MCF 10A (cell line): Measurements from ENCODE around the gene KDM6A. TPM values are rescaled to one million over a fixed set of nuclear protein-coding genes. Genes with fewer than 3 reads are reported as not detected.

Experiments
- BruUV-seq: library from RNA; stranded (reverse); fragments of 400-500 nt; replicated peaks from 2 replicates; lab custom pipeline; 2021; lab: Mats Ljungman, UMichigan
- CTCF ChIA-PET: fragments of 300-600 bp; sonication (Branson Sonifier 250); formaldehyde crosslinking; extraction: SDS; loops from one replicate; lab custom pipeline; 2021; ENCODE audit warnings: antibody characterized with exemption, inconsistent platforms; lab: Yijun Ruan, JAX
- POLR2A ChIA-PET: fragments of 300-600, 350-650 bp; sonication (Branson Sonifier 250); formaldehyde crosslinking; extraction: SDS; loops from one replicate; lab custom pipeline; 2020; ENCODE audit warnings: antibody characterized with exemption, inconsistent platforms; lab: Yijun Ruan, JAX
- DNase-seq: peaks from one replicate; pipeline ENCODE4 v3.0.0-alpha.2; 2018; ENCODE audit not compliant: unreplicated experiment
- H3K27ac Mint-ChIP-seq: one replicate; pipeline ENCODE4 v1.8.0; 2022; ENCODE audit warnings: mild to moderate bottlenecking, low read depth, mixed read lengths; ENCODE audit not compliant: unreplicated experiment
- H3K27me3 Mint-ChIP-seq: one replicate; pipeline ENCODE4 v1.8.0; 2022; ENCODE audit warnings: mixed read lengths; ENCODE audit not compliant: insufficient read depth, unreplicated experiment
- H3K36me3 Mint-ChIP-seq: one replicate; pipeline ENCODE4 v1.8.0; 2022; ENCODE audit warnings: mild to moderate bottlenecking, moderate library complexity, mixed read lengths; ENCODE audit not compliant: insufficient read depth, unreplicated experiment
- H3K4me1 Mint-ChIP-seq: one replicate; pipeline ENCODE4 v1.8.0; 2022; ENCODE audit warnings: mixed read lengths; ENCODE audit not compliant: insufficient read depth, unreplicated experiment
- H3K4me3 Mint-ChIP-seq: one replicate; pipeline ENCODE4 v1.8.0; 2022; ENCODE audit warnings: mild to moderate bottlenecking, moderate library complexity, mixed read lengths; ENCODE audit not compliant: unreplicated experiment
- H3K9me3 Mint-ChIP-seq: one replicate; pipeline ENCODE4 v1.8.0; 2022; ENCODE audit warnings: mixed read lengths; ENCODE audit not compliant: unreplicated experiment
- intact Hi-C: fragments of 100-400 bp; cut with micrococcal nuclease; formaldehyde crosslinking; loops from 2 replicates; pipeline ENCODE4 v1.14.1; 2022
- total RNA-seq: library from RNA; stranded (reverse); gene quantifications from 2 replicates; pipeline ENCODE4 v1.2.3, GENCODE V29; 2022
- TF ChIP-seq, protein P1 (sequence below): fragments of 200-600 bp; IDR thresholded peaks from one replicate; pipeline ENCODE4 v1.8.0; 2022; ENCODE audit warnings: antibody characterized with exemption, mild to moderate bottlenecking; ENCODE audit not compliant: unreplicated experiment

The KDM6A gene
- total RNA-seq, 1 experiment from 2014 or later, result 31.8 TPM

DNA sequence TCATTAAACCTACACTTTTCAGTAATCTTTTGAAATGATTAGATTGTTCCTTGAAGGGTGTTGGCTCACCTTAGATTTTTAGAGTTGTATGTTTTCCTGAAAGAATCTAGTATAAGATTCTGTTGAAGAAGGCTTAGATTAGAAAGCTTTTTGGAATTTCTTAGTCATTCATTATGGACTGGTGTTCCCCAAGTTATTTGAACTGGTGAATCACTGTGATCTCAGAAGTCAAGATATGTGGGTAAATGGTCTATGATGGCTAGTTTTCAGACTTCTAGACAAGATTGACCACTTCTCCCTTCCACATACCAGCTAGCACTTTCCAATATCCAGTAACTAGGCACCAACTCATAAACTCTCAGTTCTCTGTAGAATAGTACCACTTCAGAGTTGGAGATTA lies 138.1 kb downstream of the KDM6A start:
- peaks cover 19% of the 10 kb centered on the region for H3K36me3 Mint-ChIP-seq
- H3K27ac Mint-ChIP-seq, result no peak overlapping the region
- no peaks in the 10 kb centered on the region for H3K9me3 Mint-ChIP-seq
- DNase-seq, result no peak
- POLR2A ChIA-PET, result no interaction called here
- BruUV-seq, result no TSS peak
- H3K27me3 Mint-ChIP-seq, result no peaks in the 10 kb centered on the region
- H3K4me1 Mint-ChIP-seq, result peaks cover 24% of the 10 kb centered on the region
- TF ChIP-seq, protein P1, sequence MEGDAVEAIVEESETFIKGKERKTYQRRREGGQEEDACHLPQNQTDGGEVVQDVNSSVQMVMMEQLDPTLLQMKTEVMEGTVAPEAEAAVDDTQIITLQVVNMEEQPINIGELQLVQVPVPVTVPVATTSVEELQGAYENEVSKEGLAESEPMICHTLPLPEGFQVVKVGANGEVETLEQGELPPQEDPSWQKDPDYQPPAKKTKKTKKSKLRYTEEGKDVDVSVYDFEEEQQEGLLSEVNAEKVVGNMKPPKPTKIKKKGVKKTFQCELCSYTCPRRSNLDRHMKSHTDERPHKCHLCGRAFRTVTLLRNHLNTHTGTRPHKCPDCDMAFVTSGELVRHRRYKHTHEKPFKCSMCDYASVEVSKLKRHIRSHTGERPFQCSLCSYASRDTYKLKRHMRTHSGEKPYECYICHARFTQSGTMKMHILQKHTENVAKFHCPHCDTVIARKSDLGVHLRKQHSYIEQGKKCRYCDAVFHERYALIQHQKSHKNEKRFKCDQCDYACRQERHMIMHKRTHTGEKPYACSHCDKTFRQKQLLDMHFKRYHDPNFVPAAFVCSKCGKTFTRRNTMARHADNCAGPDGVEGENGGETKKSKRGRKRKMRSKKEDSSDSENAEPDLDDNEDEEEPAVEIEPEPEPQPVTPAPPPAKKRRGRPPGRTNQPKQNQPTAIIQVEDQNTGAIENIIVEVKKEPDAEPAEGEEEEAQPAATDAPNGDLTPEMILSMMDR, result no peak
- intact Hi-C loops, result no loop called here
- no peak overlapping the region for H3K4me3 Mint-ChIP-seq
- CTCF ChIA-PET, result interaction anchor here (0.6 kb wide), 1 partner anchor 236 kb away, joined by 3 read pairs; no protein-coding TSS in a partner anchor

DNA sequence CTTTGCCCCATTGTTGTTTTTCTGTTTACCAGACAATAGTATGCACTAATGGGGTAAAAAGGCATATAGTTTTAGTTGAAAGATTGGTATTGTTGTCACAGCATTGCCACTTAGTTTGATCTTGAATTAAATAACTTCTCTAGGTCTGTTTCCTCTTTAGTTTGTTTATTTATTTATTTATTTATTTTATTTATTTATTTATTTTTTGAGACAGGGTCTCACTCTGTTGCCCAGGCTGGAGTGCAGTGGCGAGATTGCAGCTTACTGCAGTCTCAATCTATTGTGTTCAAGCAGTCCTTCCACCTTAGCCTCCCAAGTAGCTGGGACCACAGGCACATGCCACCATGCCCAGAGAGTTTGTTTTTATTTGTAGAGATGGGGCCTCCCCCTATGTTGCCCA lies 138.6 kb downstream of the KDM6A start:
- no peaks in the 10 kb centered on the region for H3K27me3 Mint-ChIP-seq
- DNase-seq, result no peak
- H3K36me3 Mint-ChIP-seq, result peaks cover 19% of the 10 kb centered on the region
- BruUV-seq, result no TSS peak
- TF ChIP-seq, protein P1, result no peak
- no peak overlapping the region for H3K27ac Mint-ChIP-seq
- intact Hi-C loops, result no loop called here
- ChIA-PET POLR2A (no interaction called here), CTCF (interaction anchor here (0.6 kb wide), 1 partner anchor 236 kb away, joined by 3 read pairs; no protein-coding TSS in a partner anchor)
- H3K9me3 Mint-ChIP-seq, result no peaks in the 10 kb centered on the region
- peaks cover 24% of the 10 kb centered on the region for H3K4me1 Mint-ChIP-seq
- no peak overlapping the region for H3K4me3 Mint-ChIP-seq

DNA sequence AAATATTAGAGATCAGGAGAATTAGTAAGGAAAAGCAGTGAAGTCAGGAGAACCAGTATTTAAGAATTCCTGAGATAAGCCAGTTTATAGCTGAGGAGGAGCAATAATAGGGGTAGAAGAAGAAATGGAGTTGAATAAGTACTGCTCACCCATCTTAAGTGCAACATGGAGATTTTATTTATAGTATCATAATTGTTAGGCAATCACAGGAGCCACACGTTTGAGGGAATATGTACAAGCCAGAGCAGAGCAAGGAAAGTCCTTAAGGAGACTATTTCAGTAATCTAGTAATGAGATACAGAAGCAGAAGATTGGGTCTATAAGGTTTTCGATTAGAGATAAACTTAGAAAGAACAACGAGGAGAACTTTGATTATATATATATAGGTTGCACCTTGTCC lies 145.0 kb downstream of the KDM6A start:
- no peak overlapping the region for H3K27ac Mint-ChIP-seq
- TF ChIP-seq, protein P1, result no peak
- H3K36me3 Mint-ChIP-seq, result peaks cover 11% of the 10 kb centered on the region
- intact Hi-C loops, result no loop called here
- BruUV-seq, result no TSS peak
- no peaks in the 10 kb centered on the region for H3K27me3 Mint-ChIP-seq
- no peaks in the 10 kb centered on the region for H3K9me3 Mint-ChIP-seq
- CTCF ChIA-PET, result no interaction called here
- no peak for DNase-seq
- H3K4me3 Mint-ChIP-seq, result no peak overlapping the region
- POLR2A ChIA-PET, result no interaction called here
- H3K4me1 Mint-ChIP-seq, result peaks cover 31% of the 10 kb centered on the region

DNA sequence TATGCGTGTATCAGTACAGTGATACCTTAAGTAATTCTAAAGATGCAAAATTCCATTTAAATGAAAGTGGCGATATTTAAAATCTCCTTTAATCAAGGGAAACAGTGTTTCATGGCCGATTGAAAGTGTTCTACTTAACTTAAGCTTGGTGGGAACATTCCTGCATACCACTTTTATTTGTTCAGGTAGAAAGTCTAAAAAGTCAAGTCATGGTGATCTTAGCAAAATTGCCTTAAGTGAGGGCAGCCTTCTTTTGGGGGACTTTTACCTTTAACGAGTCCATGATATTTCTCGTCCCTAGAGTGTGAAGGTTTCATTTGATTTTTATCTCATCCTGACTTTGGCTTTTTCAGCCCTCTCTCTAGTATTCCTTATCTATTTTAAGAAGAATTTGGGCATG lies 149.2 kb downstream of the KDM6A start:
- Mint-ChIP-seq H3K9me3 (no peaks in the 10 kb centered on the region), H3K4me3 (no peak overlapping the region), H3K27ac (no peak overlapping the region), H3K36me3 (peaks cover 16% of the 10 kb centered on the region), H3K27me3 (no peaks in the 10 kb centered on the region), H3K4me1 (peaks cover 18% of the 10 kb centered on the region)
- no TSS peak for BruUV-seq
- TF ChIP-seq, protein P1, result no peak
- DNase-seq, result no peak
- intact Hi-C loops, result no loop called here
- CTCF ChIA-PET, result no interaction called here
- POLR2A ChIA-PET, result no interaction called here
